ENCODE measurements around the gene KITLG.

Gene KITLG

GRCh38 chr12:88538697-88539096, 41.6 kb downstream of the KITLG start:
- no peaks in the 10 kb centered on the region for H3F3A ChIP-seq (ENCODE audit: insufficient read depth, low read length)
- no peaks in the 10 kb centered on the region for H4K20me1 ChIP-seq (ENCODE audit: insufficient read depth, low read length)
- no peaks in the 10 kb centered on the region for H3K79me2 ChIP-seq (ENCODE audit: low read length)
- H3K9me3 ChIP-seq (replicated peaks; ENCODE audit: insufficient read depth, low read length): no peaks in the 10 kb centered on the region
- no peak overlapping the region for H3K27ac ChIP-seq (ENCODE audit: low read length)
- TF ChIP-seq EZH2 (optimal IDR thresholded peaks at IDR 0.05; ENCODE audit: low read depth, low read length) (no peak), EZH2phosphoT487 (IDR thresholded peaks at IDR 0.05; ENCODE audit: low read length) (no peak), CTCF (IDR thresholded peaks at IDR 0.05; ENCODE audit: low read length) (no peak)
- no peak overlapping the region for H2AFZ ChIP-seq (ENCODE audit: low read length)
- no peak overlapping the region for H3K4me3 ChIP-seq (ENCODE audit: low read length)
- no peaks in the 10 kb centered on the region for H3K4me1 ChIP-seq (ENCODE audit: low read length)
- no peak for DNase-seq
- no peak overlapping the region for H3K9ac ChIP-seq (ENCODE audit: low read length)
- H3K36me3 ChIP-seq (replicated peaks; ENCODE audit: insufficient read depth, low read length): no peaks in the 10 kb centered on the region
- no peak overlapping the region for H3K4me2 ChIP-seq (ENCODE audit: low read depth, low read length)
- H3K9me2 ChIP-seq (replicated peaks; ENCODE audit: insufficient read depth, low read length): no peaks in the 10 kb centered on the region; the same call in 1 of the 2 replicates
- H3K27me3 ChIP-seq (replicated peaks; ENCODE audit: insufficient read depth, low read length): no peaks in the 10 kb centered on the region

GRCh38 chr12:88538250-88538649, 42.0 kb downstream of the KITLG start:
- H3K36me3 ChIP-seq (replicated peaks; ENCODE audit: insufficient read depth, low read length): no peaks in the 10 kb centered on the region
- no peaks in the 10 kb centered on the region for H3K4me1 ChIP-seq (ENCODE audit: low read length)
- no peaks in the 10 kb centered on the region for H3F3A ChIP-seq (ENCODE audit: insufficient read depth, low read length)
- H3K4me2 ChIP-seq (ENCODE audit: low read depth, low read length): no peak overlapping the region
- no peaks in the 10 kb centered on the region for H3K79me2 ChIP-seq (ENCODE audit: low read length)
- H3K4me3 ChIP-seq (ENCODE audit: low read length): no peak overlapping the region
- H2AFZ ChIP-seq (ENCODE audit: low read length): no peak overlapping the region
- no peak for DNase-seq
- H3K9me3 ChIP-seq (replicated peaks; ENCODE audit: insufficient read depth, low read length): no peaks in the 10 kb centered on the region
- no peaks in the 10 kb centered on the region for H3K27me3 ChIP-seq (replicated peaks; ENCODE audit: insufficient read depth, low read length)
- TF ChIP-seq CTCF (IDR thresholded peaks at IDR 0.05; ENCODE audit: low read length) (no peak), EZH2 (optimal IDR thresholded peaks at IDR 0.05; ENCODE audit: low read depth, low read length) (no peak), EZH2phosphoT487 (IDR thresholded peaks at IDR 0.05; ENCODE audit: low read length) (no peak)
- H3K9ac ChIP-seq (ENCODE audit: low read length): no peak overlapping the region
- no peak overlapping the region for H3K27ac ChIP-seq (ENCODE audit: low read length)
- no peaks in the 10 kb centered on the region for H4K20me1 ChIP-seq (ENCODE audit: insufficient read depth, low read length)
- no peaks in the 10 kb centered on the region; the same call in 1 of the 2 replicates for H3K9me2 ChIP-seq (replicated peaks; ENCODE audit: insufficient read depth, low read length)

- Histone ChIP-seq H3K27ac (ENCODE audit: low read length) (no peak overlapping the region), H3K9ac (ENCODE audit: low read length) (no peak overlapping the region), H3K27me3 (replicated peaks; ENCODE audit: insufficient read depth, low read length) (no peaks in the 10 kb centered on the region), H3K4me3 (ENCODE audit: low read length) (no peak overlapping the region), H3K9me3 (replicated peaks; ENCODE audit: insufficient read depth, low read length) (no peaks in the 10 kb centered on the region), H3K4me2 (ENCODE audit: low read depth, low read length) (no peak overlapping the region), H4K20me1 (ENCODE audit: insufficient read depth, low read length) (no peaks in the 10 kb centered on the region), H3K79me2 (ENCODE audit: low read length) (no peaks in the 10 kb centered on the region), H3F3A (ENCODE audit: insufficient read depth, low read length) (no peaks in the 10 kb centered on the region), H2AFZ (ENCODE audit: low read length) (no peak overlapping the region), H3K36me3 (replicated peaks; ENCODE audit: insufficient read depth, low read length) (no peaks in the 10 kb centered on the region), H3K4me1 (ENCODE audit: low read length) (no peaks in the 10 kb centered on the region), H3K9me2 (replicated peaks; ENCODE audit: insufficient read depth, low read length) (no peaks in the 10 kb centered on the region)
- no peak for DNase-seq
- TF ChIP-seq CTCF (IDR thresholded peaks at IDR 0.05; ENCODE audit: low read length) (no peak), EZH2 (optimal IDR thresholded peaks at IDR 0.05; ENCODE audit: low read depth, low read length) (no peak), EZH2phosphoT487 (IDR thresholded peaks at IDR 0.05; ENCODE audit: low read length) (no peak)
Observed at GRCh38 chr12:88530868-88531267, 49.4 kb downstream of the KITLG start.

Data from MM.1S (cell line).